Measurements from ENCODE around the gene NCS1.

NCS1 gene

DNA sequence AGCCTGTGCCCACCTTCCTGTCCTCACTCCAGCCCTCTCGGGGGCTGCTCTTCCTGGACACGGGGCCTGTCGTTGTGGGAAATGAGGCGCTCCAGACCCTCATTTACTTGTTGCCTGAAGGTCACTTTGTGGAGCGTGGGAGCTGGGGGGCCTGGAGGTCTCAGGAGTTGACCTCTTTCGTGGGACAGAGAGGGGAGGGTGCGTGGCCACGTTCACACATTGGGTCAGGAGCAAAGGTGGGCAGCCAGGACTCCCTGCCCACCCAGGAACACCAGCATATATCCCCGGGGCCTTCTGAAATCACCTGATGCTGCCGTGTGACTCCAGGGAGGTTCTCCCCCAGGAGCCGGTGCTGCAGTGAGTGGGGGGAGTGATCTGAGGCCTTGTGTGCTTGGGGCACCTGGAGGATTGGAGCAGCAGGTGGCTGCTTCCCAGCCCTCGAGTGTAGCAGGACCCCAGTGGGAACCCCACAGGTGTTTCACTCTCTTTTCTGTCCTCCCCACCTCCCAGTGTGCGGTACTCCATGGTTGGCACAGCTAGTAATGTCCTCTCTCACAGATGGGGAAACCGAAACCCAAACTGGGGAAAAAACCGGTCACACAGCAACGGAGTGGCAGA, 20.3 kb downstream of the NCS1 start:
- FAIRE-seq (no peak), DNase-seq (ENCODE audit: insufficient read length, low spot score) (no peak)

DNA sequence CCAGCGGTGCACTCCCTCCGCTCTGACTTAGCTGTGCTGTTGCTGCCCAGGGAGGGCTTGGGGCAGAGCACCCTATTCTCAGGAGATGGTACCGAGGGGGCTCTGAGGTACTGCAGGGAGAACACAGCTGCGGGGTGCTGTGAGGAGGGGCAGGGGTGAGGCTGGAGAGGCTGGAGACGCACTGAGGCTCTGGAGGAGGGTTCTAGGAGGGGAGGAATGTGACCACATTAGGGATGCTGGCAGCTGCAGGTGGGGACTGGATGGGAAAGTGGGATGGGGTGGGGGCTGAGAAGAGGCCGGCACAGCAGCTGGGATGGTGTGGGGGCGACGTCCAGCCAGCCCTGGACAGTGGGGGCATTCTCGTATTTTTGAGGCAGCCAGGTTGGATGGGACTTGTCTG, 20.9 kb downstream of the NCS1 start:
- no peak for FAIRE-seq
- DNase-seq (ENCODE audit: insufficient read length, low spot score): no peak

DNA sequence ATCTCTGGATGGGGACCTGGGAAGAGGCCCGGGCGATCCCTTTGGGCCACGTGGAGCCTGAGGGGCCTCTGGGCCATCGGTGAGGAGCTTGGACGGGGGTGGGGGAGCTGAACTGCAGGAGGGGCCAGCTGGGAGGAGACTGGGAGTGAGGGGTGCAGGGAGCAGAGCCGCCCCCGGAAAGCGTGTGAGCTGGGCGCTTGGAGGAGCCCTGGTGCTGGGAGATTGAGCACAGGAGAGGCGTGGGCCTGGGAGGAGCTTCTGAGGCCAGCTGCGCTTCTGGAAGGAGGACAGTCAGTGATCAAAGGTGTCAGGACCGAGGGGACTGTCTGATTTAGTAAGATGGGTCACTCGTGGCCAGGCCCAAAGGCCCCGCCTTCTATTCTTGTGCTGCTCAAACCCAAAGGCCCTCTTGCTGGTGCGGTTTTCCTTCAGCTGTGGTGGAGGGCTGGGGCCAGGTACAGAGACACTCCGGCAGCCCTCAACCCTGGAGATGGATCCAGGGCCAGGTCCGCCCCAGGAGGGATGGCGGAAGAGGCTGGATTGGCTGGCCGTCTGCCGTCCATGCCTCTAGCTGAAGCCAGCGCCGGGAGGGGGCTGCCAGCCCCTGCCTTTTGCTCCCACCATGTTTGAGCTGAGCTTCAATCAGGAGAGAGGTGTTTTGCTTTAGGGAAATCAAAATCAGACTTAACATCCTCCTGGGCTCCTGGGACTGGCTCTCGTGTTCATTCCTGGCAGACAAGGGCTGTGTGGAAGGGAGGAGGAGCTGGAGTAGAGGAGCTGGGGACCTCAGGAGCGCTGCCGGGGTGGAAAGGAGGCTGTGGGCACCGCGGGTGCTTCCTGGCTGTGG, 21.6 kb downstream of the NCS1 start:
- FAIRE-seq (no peak), DNase-seq (ENCODE audit: insufficient read length, low spot score) (no peak)

DNA sequence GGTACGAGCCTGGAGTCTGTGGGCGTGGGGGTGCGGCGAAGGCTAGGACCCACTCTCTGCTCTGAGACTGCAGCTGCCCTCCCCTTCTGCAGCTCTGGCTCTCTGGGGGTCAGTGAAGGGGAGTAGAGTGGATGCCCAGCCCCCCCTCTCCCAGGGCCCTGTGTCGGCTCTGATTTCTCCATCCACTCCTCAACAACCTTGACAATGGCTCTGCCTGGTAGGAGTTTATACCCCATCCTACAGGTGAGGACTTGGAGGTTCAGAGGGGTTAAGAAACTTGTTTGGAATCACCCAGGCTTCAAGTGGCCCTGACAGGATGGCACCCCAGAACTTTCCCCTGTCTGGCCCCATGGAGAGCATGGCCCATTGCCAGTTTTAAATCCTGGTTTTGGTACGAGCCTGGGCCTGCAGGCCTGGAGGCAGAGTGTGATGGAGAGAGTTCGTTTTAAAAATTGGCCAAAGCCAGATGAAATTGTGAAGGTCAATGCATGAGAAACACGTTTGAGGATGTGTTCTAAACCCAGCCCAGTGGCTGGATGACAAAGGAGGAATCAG, 22.3 kb downstream of the NCS1 start:
- DNase-seq (ENCODE audit: insufficient read length, low spot score) (no peak), FAIRE-seq (no peak)

DNA sequence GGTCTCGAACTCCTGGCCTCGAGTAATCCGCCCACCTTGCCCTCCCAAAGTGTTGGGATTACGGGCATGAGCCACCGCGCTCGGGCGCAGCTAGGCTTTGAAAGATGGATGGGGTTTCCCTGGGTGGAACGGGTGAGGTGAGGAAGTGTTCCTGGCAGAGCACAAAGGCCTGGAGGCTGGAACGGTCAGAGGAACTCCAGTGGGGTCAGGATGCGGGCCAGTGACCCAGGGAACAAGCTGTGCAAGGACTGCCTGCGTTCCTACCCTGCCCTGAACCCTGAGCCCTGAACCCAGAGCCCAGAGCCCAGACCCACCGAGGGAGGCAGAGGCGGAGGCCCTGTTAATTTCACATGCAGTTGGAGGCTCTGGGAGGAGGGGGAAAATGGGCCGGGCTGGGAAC, 23.4 kb downstream of the NCS1 start:
- DNase-seq (ENCODE audit: insufficient read length, low spot score) (no peak), FAIRE-seq (no peak)

DNA sequence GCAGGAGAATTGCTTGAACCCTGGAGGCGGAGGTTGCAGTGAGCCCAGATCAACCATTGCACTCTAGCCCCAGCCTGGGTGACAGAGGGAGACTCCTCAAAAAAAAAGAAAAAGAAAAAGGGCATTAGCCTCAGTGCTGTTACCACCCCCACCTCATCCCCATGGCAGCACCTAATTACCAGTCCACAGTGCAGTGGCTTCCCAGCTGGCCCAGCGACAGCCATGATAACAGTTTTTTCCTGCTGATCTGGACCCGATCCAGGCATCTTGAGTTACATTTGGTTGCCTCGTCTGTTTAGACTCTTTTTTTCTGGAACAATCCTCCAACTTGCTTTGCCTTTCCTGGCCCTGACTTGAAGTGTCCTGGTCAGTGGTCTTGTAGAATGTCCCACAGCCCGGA, 24.4 kb downstream of the NCS1 start:
- no peak for DNase-seq (ENCODE audit: insufficient read length, low spot score)
- FAIRE-seq: no peak

DNA sequence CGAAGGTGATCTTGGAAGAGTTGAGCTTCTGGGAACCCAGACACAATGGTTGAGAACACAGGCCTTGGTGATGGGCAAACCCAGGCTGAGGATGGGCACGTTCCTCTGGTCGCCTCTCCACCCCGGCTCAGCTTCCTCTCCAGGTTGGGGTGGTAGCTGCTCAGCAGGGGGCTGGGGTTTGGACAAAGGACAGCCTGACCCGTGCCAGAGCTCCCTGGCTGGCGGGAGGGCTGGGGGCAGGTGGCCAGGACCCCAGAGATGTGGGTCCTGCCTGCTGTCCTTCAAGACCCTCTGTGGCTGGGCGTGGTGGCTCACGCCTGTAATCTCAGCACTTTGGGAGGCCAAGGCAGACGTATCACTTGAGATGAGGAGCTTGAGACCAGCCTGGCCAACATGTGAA, 25.2 kb downstream of the NCS1 start:
- DNase-seq (ENCODE audit: insufficient read length, low spot score) (no peak), FAIRE-seq (no peak)

DNA sequence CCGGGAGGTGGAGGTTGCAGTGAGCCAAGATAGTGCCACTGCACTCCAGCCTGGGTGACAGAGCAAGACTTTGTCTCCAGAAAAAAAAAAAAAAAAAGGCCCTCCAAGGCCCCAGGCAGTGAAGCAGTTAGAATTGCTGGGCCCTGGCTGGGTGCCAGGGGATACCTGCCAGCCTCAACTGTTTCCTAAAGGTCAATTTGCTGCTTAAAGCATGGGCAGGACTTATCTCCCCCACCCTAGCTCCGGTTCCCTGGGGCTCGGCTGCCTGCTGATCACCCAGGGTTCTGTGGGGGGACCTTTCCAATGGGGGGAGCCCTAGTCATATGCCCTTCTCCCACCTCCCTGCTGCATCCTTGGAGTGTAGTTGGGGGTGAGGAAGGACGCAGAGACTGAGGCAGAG, 25.7 kb downstream of the NCS1 start:
- FAIRE-seq (no peak), DNase-seq (ENCODE audit: insufficient read length, low spot score) (no peak)

DNA sequence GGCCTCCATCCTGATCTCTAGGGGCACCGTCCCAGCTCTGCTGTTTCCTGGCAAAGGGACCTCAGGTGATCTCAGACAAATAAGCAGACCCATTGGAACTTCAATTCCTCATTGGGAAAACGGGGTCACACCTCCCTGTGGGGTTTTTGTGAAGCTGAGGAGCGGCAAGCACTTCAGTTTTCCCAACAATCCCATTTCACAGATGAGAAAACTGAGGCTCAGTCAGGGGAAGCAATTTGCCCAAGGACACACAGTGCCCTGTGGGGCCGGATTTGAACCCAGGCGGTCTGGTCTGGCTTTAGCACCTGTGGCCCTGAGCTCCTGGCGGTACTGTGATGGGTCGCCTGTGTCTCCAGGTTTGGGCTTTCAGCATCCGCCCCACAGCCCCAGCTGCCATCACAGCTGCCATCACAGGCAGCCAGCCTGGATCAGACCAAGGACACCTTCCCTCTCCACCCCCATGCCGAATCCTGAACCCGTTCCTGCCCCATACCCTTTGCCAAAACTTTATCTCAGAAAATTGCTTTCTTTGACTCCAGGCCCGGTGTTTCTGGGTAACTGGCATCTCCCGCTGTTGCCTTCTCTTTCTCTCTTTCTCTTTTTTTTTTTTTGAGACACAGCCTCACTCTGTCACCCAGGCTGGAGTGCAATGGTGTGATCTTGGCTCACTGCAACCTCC, 26.4 kb downstream of the NCS1 start:
- DNase-seq (ENCODE audit: insufficient read length, low spot score): no peak
- FAIRE-seq: no peak

DNA sequence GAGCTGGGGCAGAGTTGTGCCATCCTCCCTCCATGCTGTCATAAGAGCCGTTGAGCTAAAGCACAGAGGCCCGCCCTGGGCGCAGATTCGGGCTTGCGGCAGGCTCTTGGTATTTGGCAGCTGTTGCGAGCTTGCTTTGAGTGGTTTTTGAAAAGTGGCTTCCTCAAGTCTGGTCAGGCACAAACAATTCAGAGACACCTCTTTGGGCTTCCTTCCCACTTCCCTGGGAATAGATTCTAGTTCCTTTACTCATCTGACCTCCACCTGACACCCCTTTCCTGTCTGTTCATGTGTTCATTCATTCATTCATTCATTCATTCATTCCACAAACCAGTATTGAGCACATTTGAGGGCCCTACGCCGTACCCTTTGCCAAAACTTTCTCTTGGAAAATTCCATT, 27.4 kb downstream of the NCS1 start:
- FAIRE-seq (no peak), DNase-seq (ENCODE audit: insufficient read length, low spot score) (no peak)

DNA sequence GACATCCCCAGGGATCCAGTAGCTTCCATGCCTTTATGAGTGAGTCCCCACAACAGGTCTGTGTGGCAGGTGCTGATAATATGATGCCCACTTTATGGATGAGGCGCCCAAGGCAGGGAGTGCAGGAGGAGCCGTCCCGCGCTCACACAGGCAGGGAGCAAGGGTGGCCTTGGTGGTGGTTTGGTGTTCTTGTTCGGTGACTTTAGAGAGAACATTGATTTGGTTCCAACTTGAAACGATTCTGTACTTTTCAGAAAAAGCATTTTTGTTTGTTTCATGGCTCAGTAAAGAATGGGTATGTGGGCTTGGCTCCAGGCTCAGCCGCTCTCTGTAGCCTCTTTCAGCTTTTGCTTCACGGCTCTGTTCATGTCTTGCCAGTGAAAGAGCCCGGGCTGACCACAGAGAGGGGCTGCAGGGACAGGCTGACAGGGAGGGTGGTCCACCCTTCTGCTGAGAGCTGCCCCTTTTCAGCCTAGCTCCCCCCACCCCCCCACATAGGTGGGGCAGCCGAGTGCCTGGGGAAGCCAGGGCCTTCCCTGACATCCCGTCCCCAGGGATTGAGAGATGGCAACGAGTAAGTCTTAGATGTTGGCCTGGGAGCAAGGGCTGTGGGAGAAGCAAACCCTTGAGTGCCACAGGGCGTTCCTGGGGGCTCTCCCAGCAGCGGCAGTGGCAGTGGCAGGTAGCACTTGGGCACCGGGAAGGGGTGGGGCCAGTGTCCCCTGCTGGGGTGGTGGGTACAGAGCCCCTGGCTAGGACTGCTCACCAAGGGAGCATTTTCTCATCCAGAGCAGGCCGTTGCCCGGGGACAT, 28.0 kb downstream of the NCS1 start:
- FAIRE-seq: no peak
- no peak for DNase-seq (ENCODE audit: insufficient read length, low spot score)

DNA sequence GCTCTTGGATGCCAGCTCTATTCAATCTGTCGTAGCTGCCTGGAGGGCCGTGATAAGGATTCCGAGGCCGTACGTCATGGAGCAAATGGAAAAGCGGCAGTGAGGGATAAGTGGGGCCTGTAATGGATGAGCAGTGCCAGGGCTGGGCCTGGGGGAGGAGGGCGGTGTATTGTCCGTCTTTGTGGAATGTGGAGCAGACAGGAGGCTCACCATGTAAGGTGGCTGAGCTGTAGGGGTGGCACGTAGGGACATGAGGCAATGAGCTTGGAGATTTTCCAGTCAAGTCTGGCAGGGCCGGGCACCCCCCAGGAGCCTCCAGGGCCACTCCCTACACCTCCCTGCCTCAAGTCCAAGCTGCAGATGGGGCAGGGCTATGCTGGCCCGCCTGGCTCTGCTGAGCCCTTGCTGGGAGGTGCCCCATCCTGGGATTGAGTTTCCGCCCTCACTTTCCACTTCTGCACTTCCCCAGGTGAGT, 29.2 kb downstream of the NCS1 start:
- DNase-seq (ENCODE audit: insufficient read length, low spot score) (no peak), FAIRE-seq (no peak)

DNA sequence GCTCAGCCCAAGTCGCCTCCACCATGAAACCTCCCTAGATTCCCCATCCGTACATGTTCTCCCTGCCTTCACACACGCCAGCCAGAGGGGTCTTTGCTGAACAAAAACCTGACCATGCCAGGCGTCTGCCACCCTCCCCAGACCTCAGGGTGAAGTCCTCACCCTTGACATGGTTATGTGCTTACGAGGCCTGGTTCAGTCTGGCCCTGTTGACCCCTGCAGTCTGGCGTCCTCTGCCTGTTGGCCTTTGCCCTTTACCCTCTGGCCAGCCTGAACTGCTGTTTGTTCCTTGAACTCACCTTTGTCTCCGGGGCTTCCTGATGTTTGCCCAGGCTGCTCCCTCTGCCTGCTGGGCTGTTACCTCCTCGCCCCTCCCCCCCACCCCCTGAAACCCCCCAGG, 29.8 kb downstream of the NCS1 start:
- FAIRE-seq (no peak), DNase-seq (ENCODE audit: insufficient read length, low spot score) (no peak)

DNA sequence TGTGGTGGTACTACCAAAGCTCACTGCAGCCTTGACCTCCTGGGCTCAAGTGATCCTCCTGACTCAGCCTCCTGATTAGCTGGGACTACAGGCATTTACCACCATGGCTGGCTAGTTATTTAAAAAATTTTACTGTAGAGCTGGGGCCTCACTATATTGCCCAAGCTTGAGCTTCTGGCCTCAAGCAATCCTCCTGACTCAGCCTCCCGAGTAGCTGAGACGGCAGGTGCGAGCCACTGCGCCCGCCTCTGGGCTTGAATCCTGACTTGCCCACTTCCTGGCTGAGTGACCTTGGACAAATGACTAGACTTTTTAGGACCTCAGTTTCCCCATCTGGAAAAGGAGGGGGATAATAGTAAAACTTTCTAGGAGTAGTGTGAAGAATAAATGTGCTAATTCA, 32.1 kb downstream of the NCS1 start:
- no peak for FAIRE-seq
- DNase-seq (ENCODE audit: insufficient read length, low spot score): no peak

DNA sequence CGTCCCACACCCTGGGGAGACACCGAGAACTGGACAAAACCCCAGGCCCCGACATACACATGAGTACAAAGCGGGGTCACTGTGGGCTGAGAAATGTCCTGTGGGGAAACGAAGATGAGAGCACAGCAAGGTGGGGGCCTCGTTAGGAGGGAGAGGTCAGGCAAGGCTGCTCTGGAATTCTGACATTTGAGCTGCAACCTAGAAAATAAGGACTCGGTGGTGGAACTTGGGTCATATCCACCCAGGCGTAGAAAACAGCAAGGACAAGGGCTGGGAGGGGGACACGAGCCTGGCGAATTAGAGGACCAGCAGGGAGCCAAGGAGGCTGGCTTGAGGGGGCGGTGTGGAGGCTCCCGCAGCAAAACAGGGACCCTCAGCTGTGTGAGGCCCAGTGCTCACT, 32.8 kb downstream of the NCS1 start:
- FAIRE-seq (no peak), DNase-seq (ENCODE audit: insufficient read length, low spot score) (no peak)

DNA sequence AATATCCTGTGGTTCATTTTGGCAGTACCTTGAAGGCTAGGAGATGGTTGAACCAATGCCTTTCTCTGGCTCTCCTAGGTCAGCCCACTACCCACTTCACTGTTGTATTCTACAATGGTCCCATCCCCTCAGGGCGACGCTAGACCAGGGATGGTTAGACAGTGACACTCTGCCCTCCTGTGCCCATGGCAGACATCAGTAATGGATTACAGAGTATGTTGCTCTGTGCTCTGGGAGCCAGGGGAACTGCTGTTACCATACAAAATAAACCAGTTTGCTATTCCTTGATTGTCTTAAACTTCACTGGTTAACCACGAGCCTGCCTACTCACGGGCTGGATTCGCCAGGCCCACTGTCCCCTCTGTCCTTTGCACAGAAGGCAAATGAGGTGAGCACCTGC, 33.7 kb downstream of the NCS1 start:
- no peak for FAIRE-seq

DNA sequence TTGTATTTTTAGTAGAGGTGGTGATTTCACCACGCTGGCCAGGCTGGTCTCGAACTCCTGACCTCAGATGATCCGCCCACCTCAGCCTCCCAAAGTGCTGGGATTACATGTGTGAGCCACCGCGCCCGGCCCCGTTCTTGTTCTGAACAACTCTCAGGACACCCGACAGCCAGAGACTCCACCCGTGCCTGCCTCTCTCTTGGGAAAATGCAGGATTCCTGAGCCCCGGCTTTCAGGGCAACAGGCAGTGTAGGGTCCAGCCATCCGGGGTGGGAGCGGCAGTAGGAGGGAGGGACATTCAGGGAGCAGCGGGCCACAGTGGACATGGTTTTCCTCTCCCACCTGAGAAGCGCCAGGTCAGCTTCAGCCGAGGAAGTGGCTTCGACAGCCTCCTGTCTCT, 34.4 kb downstream of the NCS1 start:
- no peak for FAIRE-seq
- no peak for DNase-seq (ENCODE audit: insufficient read length, low spot score)

More for the DNA sequence above, 33.7 kb downstream of the NCS1 start:
- DNase-seq (ENCODE audit: insufficient read length, low spot score): no peak

DNA sequence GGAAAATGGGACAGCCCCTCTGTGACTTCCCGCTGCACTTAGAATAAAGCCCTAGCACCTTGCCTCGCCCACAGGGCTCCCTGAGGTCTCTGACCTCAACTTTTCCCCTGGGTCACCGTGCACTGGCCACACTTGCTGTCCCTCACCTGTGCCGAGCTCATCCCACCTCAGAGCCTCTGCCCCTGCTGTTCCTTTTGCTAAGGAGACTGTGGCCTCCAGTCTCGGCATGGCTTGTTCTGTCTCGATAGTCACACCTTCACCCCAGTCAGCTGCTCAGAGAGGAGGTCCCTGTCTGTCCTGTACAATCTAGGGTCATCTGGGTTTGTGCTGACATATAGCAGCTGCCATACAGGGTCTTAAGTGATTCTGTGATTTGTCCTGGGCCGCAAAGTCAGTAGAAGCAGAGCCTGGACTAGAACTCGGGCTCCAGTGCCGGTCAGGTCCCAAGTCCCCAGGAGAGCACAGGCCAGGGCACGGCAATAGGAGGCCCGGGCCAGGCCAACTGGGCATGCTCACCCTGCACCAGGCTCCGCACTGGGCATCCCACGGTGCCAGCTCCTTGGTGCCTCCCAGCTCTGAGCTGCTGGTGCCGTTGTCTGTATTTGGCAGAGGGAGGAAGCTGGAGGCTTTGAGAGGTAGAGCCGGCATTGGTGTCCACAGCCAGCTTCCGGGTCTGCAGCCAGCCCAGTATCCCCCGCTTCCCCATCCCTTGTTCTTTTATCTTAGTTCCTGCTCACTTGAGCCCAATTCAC, 35.2 kb downstream of the NCS1 start:
- no peak for DNase-seq (ENCODE audit: insufficient read length, low spot score)
- no peak for FAIRE-seq

DNA sequence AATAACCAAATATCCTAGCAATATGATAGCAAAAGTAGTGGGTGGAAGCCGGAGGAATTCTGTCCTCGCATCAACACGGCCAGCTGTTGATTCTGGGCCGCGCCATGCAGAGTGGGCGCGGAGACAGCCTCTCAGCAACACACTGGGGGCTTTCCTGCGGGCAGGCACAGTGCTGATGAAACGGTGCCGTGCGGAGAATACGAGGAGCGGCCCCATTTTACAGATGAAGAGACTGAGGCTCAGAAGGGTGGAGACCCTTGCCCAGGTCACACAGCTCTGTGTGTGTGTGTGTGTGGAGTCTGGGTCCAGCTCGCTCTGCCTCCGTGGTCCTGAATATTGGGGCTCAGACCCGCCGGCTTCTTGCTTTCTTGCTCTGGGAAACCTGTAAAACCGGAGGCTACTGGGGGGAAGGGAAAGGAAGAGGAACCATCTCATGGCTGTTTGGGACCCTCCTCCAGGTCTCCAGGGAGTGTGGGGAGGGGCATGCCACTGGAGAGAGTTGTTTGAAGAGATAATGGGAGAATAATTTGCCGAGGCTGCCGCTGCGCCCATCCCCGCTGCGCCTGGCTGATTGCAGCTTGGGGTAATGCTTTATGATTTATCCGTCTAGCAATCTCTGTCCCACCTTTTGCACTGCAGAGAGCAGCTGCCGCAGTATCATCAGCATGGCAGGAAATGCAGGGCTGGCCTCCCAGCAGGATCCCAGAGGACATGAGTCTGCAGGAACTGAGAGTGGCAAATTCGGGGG, 36.6 kb downstream of the NCS1 start:
- FAIRE-seq (no peak), DNase-seq (ENCODE audit: insufficient read length, low spot score) (no peak)
